GM12873 (cell line): Measurements from ENCODE around the gene WBP1.
A peak's percentile ranks its signal among the peaks of the same experiment; 100 is the strongest.

Experiments
- TF ChIP-seq, protein P1 (sequence below): IDR thresholded peaks from 2 replicates; pipeline ENCODE4 v1.5.1; 2012; ENCODE audit warnings: low read depth, mild to moderate bottlenecking, moderate library complexity, low read length, control low read depth; ENCODE audit not compliant: insufficient read depth; ENCODE audit errors: missing control alignments

The WBP1 gene

GRCh38 chr2:74502720-74503505, 44.7 kb downstream of the WBP1 start:
- TF ChIP-seq, protein P1, sequence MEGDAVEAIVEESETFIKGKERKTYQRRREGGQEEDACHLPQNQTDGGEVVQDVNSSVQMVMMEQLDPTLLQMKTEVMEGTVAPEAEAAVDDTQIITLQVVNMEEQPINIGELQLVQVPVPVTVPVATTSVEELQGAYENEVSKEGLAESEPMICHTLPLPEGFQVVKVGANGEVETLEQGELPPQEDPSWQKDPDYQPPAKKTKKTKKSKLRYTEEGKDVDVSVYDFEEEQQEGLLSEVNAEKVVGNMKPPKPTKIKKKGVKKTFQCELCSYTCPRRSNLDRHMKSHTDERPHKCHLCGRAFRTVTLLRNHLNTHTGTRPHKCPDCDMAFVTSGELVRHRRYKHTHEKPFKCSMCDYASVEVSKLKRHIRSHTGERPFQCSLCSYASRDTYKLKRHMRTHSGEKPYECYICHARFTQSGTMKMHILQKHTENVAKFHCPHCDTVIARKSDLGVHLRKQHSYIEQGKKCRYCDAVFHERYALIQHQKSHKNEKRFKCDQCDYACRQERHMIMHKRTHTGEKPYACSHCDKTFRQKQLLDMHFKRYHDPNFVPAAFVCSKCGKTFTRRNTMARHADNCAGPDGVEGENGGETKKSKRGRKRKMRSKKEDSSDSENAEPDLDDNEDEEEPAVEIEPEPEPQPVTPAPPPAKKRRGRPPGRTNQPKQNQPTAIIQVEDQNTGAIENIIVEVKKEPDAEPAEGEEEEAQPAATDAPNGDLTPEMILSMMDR, result peak; percentile 54

DNA sequence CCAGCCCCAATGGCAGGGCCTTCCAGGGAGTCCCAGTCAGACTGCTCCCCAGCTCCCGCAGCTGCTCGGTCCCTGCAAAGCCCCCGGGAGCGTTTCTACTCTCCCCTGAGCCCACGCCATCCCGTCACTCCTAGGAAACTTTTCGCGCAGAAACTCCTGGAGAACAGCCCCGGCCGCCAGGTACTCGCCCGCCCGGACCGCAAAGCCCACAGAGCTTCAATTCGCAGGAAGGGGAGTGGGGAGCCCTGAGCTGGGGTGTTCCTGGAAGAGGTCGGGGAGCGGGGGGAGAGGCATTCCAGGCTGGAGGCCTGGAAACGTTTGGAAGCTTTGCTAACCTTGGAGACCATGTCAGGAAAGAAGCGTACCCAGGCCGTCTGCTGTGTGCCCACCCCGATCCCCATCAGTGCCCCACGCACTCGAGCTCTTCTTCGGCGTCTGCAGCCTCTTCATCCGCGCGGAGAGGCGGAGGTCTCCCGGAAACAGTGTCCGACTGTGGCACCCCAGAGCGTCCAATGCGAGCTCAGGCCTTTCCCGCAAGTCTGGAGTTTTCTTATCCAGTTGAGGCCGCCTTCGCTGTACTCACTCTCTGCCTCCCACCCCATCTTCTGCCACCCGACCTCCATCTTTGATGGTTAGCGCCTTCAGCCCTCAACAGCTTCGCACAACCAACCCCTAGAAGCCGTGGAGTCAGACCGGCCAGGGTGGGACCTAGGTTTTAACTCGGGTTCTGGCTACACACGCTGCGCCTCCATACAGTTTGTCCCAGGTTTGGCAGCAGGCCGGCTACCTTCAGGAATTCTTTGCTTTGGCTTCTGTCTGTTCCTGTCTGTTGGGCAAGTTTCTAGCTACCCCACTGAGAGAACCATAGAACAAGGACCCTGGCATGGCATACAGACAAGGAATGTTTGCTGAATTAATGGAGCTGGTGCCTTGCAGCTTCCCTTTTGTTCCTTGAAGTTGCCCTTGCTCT, 45.6 kb downstream of the WBP1 start:
- TF ChIP-seq, protein P1, result no peak

DNA sequence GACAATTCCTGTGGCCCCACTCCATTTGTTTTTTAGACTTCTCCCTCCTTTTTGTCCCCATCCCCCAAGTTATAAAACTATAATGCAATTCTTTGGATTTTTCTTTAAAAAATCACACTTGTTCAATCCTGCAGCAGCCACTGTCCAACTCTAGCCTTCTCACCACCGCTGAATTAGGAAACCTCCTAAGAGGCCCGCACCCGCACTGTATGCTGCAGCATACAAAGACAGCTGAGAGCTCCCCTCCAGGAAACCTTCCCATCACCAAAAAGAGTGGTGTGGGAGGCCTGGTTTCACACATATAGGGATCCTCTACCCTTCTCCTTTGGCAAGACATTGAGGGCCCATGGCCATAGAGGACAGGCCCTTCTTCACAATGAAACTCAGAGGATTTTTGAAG, 46.4 kb downstream of the WBP1 start:
- TF ChIP-seq, protein P1, result no peak

DNA sequence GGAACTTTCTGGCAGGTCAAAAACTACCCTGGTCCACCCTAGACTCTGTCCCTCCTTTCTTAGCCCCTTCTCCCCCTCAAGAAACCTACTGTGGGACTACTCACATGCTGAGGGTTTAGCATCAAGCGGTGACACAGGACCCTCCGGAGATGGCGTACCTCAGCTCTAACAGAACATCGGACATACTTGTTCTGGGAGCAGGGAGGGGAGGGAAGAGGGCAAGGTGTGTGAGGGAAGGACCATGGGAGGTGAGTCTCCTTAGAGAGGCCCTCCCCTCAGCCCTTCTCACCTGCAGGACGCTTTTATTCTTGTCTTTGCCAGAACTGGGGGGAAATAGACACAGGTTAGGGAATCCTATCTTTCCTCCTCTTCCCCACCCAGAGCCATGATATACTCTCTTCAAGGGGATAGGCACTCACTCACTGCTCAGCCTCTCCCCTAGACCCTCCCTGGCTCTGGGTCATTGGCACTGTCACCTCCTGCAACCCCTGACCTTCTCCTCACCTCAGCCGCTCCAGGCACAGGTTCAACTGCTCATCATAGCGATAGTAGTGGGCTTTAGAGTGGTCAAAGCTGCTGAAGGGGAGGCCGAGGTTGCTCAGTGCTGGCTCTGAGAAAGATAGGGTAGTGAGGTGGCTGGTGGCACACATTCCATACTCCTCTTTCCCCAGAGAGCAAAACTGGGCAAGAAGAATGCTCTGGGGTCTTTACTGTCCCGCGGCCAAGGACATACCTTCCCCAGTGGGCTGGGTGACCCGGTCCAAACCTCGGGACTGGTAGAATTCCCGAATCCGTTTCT, 47.4 kb downstream of the WBP1 start:
- TF ChIP-seq, protein P1, result no peak

- TF ChIP-seq, protein P1, result peak; percentile 66
Observed at GRCh38 chr2:74507145-74507925, 49.1 kb downstream of the WBP1 start, which contains the start of gene PCGF1. Gene PCGF1 (minus strand): TSS chr2:74507695. CDS start chr2:74507668, 27 bp downstream.

DNA sequence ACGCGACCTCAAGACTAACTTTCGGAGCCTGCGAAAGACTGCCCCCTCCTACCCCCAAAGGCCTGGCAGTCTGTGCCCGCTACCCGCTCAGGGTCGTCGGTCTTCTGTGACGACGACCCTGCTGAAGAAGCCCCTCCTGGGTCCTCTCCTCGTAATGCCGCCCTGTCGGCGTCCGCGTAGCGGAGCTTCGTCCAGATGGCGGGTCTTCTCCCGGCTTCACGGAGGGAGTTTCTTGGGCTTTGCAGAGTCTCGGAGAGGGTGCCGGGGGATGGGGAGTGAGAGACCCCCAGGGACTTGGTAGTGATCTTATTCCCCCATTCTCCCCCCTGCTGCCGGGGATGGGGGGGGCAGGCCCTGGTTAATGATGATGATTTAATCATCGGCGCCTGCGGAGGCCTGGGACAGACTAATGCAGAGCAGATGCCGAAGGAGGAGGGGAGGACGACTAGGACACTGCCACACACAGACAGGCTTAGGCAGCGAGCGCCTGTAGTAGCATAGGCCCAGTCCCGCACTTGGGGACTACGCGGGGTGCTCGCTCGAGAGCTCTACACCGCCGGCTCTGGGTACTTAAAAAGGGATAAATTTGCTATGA, 49.8 kb downstream of the WBP1 start:
- TF ChIP-seq, protein P1, result no peak
